ENCODE results near the gene NHERF1. TPM values are rescaled to one million over a fixed set of nuclear protein-coding genes. Genes with fewer than 3 reads are reported as not detected.

The NHERF1 gene
- total RNA-seq, 2 experiments from 2014 or later, result 68.4 to 72.4 TPM

DNA sequence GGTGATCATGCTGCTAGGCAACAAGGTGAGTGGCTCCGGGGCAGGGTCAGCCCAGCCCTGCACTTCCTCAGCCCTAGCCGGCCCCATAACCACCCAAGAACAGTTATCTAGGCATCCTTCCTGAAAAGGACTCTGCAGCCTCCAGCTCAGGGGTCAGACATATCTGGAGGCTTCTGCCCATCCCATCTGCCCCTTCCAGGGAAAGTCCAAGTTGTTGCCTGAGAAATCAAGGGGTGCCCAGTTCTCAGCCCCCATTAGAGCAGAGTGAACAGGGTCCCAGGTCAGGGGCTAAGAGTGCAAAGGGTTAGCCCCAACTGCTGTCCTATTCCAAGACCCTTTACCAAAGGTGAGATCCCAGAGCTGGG, 4.1 kb upstream of the NHERF1 start:
- peaks cover 88% of the 10 kb centered on the region for H3K4me1 ChIP-seq (ENCODE audit: insufficient read depth, low read length)
- no peaks in the 10 kb centered on the region for H3K36me3 Mint-ChIP-seq (ENCODE audit: low read depth)
- H3K9me3 ChIP-seq (ENCODE audit: control insufficient read depth in 1 of 2, insufficient read depth in 1 of 2, low read length in 2 of 2), result no peaks in the 10 kb centered on the region
- H3K27ac Mint-ChIP-seq, result peak overlapping the region; percentile 91
- H3K27me3 ChIP-seq (ENCODE audit: control insufficient read depth in 1 of 2, insufficient read depth in 2 of 2, low read length in 2 of 2), result no peaks in the 10 kb centered on the region
- peak overlapping the region; percentile 80 for H3K4me3 Mint-ChIP-seq
- DNase-seq (no peak), ATAC-seq (ENCODE audit: poor library complexity) (no peak)
- H3K4me1 Mint-ChIP-seq (ENCODE audit: low read depth), result peaks cover 76% of the 10 kb centered on the region
- no peaks in the 10 kb centered on the region for H3K9me3 Mint-ChIP-seq
- H3K27me3 Mint-ChIP-seq, result no peaks in the 10 kb centered on the region
- peaks cover 8% of the 10 kb centered on the region for H3K36me3 ChIP-seq (ENCODE audit: insufficient read depth, low read length)
- CTCF ChIA-PET, result interaction anchor here (0.6 to 4.2 kb wide), 7 partner anchors 7 to 65 kb away, joined by 3 to 39 read pairs (median 17); partner anchors contain the start of gene RAB37
- H3K4me3 ChIP-seq (ENCODE audit: low read length), result no peak overlapping the region
- POLR2A ChIA-PET, result interaction anchor here (0.7 to 9.0 kb wide), 7 partner anchors 7 to 375 kb away, joined by 3 to 89 read pairs (median 6); partner anchors contain the start of genes NAT9 and RAB37
- H3K27ac ChIP-seq (ENCODE audit: low read depth in 1 of 2, low read length in 2 of 2), result peak overlapping the region in 1 of 2 donors; percentile 13
- TF ChIP-seq, protein P1, sequence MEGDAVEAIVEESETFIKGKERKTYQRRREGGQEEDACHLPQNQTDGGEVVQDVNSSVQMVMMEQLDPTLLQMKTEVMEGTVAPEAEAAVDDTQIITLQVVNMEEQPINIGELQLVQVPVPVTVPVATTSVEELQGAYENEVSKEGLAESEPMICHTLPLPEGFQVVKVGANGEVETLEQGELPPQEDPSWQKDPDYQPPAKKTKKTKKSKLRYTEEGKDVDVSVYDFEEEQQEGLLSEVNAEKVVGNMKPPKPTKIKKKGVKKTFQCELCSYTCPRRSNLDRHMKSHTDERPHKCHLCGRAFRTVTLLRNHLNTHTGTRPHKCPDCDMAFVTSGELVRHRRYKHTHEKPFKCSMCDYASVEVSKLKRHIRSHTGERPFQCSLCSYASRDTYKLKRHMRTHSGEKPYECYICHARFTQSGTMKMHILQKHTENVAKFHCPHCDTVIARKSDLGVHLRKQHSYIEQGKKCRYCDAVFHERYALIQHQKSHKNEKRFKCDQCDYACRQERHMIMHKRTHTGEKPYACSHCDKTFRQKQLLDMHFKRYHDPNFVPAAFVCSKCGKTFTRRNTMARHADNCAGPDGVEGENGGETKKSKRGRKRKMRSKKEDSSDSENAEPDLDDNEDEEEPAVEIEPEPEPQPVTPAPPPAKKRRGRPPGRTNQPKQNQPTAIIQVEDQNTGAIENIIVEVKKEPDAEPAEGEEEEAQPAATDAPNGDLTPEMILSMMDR (IDR thresholded peaks at IDR 0.05), result no peak
- intact Hi-C loops (cut with DNase I, micrococcal nuclease), result loop anchor here (1.0 kb wide), 2 partner anchors 26 to 121 kb away; no protein-coding TSS in a partner anchor

DNA sequence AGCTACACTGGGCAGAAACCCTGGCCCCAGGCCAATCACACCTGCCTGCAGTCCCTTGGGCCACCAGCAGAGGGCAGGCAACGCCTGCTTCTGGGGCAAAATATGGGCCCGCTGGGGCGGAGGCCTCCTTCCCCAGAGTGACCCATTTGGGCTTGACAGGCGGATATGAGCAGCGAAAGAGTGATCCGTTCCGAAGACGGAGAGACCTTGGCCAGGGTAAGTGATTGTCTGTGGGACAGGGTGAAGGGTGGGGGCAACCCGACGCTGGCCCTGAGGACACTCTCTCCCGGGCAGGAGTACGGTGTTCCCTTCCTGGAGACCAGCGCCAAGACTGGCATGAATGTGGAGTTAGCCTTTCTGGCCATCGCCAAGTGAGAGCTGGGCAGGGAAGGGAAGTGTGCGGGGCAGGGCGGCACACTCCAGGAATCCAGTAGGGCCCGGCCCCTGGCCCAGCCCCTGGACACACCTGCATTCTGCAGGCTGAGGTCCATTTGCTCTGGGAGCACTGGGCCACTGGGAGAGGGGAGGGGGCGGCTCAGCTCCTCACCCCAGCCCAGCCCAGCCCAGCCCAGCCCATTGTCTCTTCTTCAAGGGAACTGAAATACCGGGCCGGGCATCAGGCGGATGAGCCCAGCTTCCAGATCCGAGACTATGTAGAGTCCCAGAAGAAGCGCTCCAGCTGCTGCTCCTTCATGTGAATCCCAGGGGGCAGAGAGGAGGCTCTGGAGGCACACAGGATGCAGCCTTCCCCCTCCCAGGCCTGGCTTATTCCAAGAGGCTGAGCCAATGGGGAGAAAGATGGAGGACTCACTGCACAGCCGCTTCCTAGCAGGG, 3.5 kb upstream of the NHERF1 start:
- intact Hi-C loops (cut with DNase I, micrococcal nuclease), result loop anchor here (1.0 to 5.0 kb wide), 5 partner anchors 25 to 437 kb away; partner anchors contain the start of gene SUMO2 (in 1 of the 2)
- Histone ChIP-seq H3K4me1 (ENCODE audit: insufficient read depth, low read length) (peaks cover 82% of the 10 kb centered on the region), H3K27ac (ENCODE audit: low read depth in 1 of 2, low read length in 2 of 2) (no peak overlapping the region), H3K27me3 (ENCODE audit: control insufficient read depth in 1 of 2, insufficient read depth in 2 of 2, low read length in 2 of 2) (no peaks in the 10 kb centered on the region), H3K36me3 (ENCODE audit: insufficient read depth, low read length) (peaks cover 8% of the 10 kb centered on the region), H3K9me3 (ENCODE audit: control insufficient read depth in 1 of 2, insufficient read depth in 1 of 2, low read length in 2 of 2) (no peaks in the 10 kb centered on the region), H3K4me3 (ENCODE audit: low read length) (peak overlapping the region; percentile 11)
- Mint-ChIP-seq H3K27me3 (no peaks in the 10 kb centered on the region), H3K4me3 (peak overlapping the region; percentile 80), H3K4me1 (ENCODE audit: low read depth) (peaks cover 74% of the 10 kb centered on the region), H3K9me3 (no peaks in the 10 kb centered on the region), H3K27ac (peak overlapping the region; percentile 91), H3K36me3 (ENCODE audit: low read depth) (peaks cover 6% of the 10 kb centered on the region)
- ChIA-PET POLR2A (interaction anchor here (0.7 to 9.0 kb wide), 12 partner anchors 7 to 374 kb away, joined by 3 to 90 read pairs (median 7); partner anchors contain the start of genes FDXR, NAT9 and RAB37), CTCF (interaction anchor here (0.6 to 4.2 kb wide), 9 partner anchors 8 to 213 kb away, joined by 3 to 39 read pairs (median 8); partner anchors contain the start of gene RAB37)
- DNase-seq, result peak; percentile 70 to 88 (median 80)
- TF ChIP-seq, protein P1 (IDR thresholded peaks at IDR 0.05), result peak; percentile 100
- ATAC-seq (ENCODE audit: poor library complexity), result peak; percentile 16

DNA sequence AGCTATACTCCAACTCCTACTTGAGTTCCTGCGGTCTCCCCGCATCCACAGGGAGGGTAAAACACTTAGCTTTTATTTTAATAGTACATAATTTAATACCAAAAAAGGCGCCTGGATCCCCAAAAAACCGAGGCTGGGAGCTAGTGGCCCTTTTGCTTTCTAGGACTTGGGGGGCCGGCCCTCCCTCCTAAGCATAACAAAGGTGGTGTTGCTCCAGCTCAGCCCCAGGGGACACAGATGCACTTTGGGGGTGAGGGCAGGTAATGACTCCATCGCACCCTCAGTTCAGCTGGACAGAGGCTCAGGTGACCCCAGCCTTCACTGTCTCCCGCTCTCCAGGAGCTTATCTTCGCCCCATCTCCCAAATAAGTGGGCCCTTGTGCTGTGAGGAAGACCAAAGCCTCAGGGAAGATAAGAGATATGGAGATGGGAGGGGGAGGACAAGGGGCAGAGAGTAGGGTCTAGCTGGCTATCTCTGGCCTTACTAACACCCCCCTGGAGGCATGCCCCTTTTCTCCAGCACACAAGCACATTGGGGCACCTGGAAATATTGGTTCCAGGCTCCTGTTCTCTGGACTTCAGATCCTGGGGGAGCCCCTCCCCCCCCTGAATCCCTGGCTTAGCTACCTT, 2.8 kb upstream of the NHERF1 start:
- peaks cover 73% of the 10 kb centered on the region for H3K4me1 Mint-ChIP-seq (ENCODE audit: low read depth)
- Histone ChIP-seq H3K4me3 (ENCODE audit: low read length) (no peak overlapping the region), H3K9me3 (ENCODE audit: control insufficient read depth in 1 of 2, insufficient read depth in 1 of 2, low read length in 2 of 2) (no peaks in the 10 kb centered on the region), H3K4me1 (ENCODE audit: insufficient read depth, low read length) (peaks cover 75% of the 10 kb centered on the region), H3K27me3 (ENCODE audit: control insufficient read depth in 1 of 2, insufficient read depth in 2 of 2, low read length in 2 of 2) (no peaks in the 10 kb centered on the region), H3K27ac (ENCODE audit: low read depth in 1 of 2, low read length in 2 of 2) (no peak overlapping the region), H3K36me3 (ENCODE audit: insufficient read depth, low read length) (peaks cover 8% of the 10 kb centered on the region)
- ATAC-seq (ENCODE audit: poor library complexity), result no peak
- intact Hi-C loops (cut with DNase I, micrococcal nuclease), result loop anchor here (5.0 kb wide), 3 partner anchors 37 to 437 kb away; partner anchors contain the start of gene SUMO2 (in 1 of the 2)
- ChIA-PET POLR2A (interaction anchor here (0.7 to 9.0 kb wide), 8 partner anchors 8 to 127 kb away, joined by 3 to 90 read pairs (median 10); partner anchors contain the start of genes FDXR, NAT9 and RAB37), CTCF (interaction anchor here (1.0 to 4.2 kb wide), 6 partner anchors 9 to 212 kb away, joined by 4 to 39 read pairs (median 20); partner anchors contain the start of gene RAB37)
- H3K27me3 Mint-ChIP-seq, result no peaks in the 10 kb centered on the region
- peak overlapping the region; percentile 51 for H3K27ac Mint-ChIP-seq
- H3K4me3 Mint-ChIP-seq, result peak overlapping the region; percentile 51
- peaks cover 10% of the 10 kb centered on the region for H3K36me3 Mint-ChIP-seq (ENCODE audit: low read depth)
- TF ChIP-seq, protein P1 (IDR thresholded peaks at IDR 0.05), result no peak
- peak in 1 of 14 experiments; percentile 19 for DNase-seq
- no peaks in the 10 kb centered on the region for H3K9me3 Mint-ChIP-seq

Data from CD4-positive, alpha-beta T cell (primary cell).